NCI-H1417 treated with DMSO at 0.1 percent for 48 hours (cell line): ENCODE results near the gene HS1BP3.

Experiments
- DNase-seq: peaks from one replicate; lab custom pipeline; 2025; lab: John Stamatoyannopoulos, UW

HS1BP3 gene

GRCh38 chr2:20629581-20630171, 21.2 kb downstream of the HS1BP3 start:
- no peak for DNase-seq

GRCh38 chr2:20629181-20629580, 21.7 kb downstream of the HS1BP3 start:
- DNase-seq, result no peak

- no peak for DNase-seq
Observed at GRCh38 chr2:20627712-20628380, 23.1 kb downstream of the HS1BP3 start.

- no peak for DNase-seq
Observed at GRCh38 chr2:20626698-20627513, 24.0 kb downstream of the HS1BP3 start.

- no peak for DNase-seq
Observed at GRCh38 chr2:20626392-20626697, 24.6 kb downstream of the HS1BP3 start.

GRCh38 chr2:20625491-20626391, 25.2 kb downstream of the HS1BP3 start:
- DNase-seq, result no peak

- DNase-seq, result no peak
Observed at GRCh38 chr2:20624884-20625485, 25.9 kb downstream of the HS1BP3 start.

- DNase-seq, result no peak
Observed at GRCh38 chr2:20624156-20624883, 26.6 kb downstream of the HS1BP3 start.

- DNase-seq, result no peak
Observed at GRCh38 chr2:20623741-20624155, 27.1 kb downstream of the HS1BP3 start.

- DNase-seq, result no peak
Observed at GRCh38 chr2:20623241-20623640, 27.7 kb downstream of the HS1BP3 start.

GRCh38 chr2:20622731-20623130, 28.2 kb downstream of the HS1BP3 start:
- DNase-seq, result no peak

- no peak for DNase-seq
Observed at GRCh38 chr2:20622296-20622686, 28.6 kb downstream of the HS1BP3 start.

- no peak for DNase-seq
Observed at GRCh38 chr2:20621366-20622295, 29.3 kb downstream of the HS1BP3 start.

- DNase-seq, result no peak
Observed at GRCh38 chr2:20620696-20621365, 30.1 kb downstream of the HS1BP3 start.

GRCh38 chr2:20620271-20620681, 30.6 kb downstream of the HS1BP3 start:
- no peak for DNase-seq

- no peak for DNase-seq
Observed at GRCh38 chr2:20619624-20620024, 31.3 kb downstream of the HS1BP3 start.

- no peak for DNase-seq
Observed at GRCh38 chr2:20618886-20619521, 31.9 kb downstream of the HS1BP3 start.

GRCh38 chr2:20618468-20618885, 32.4 kb downstream of the HS1BP3 start:
- DNase-seq, result no peak

GRCh38 chr2:20617892-20618467, 32.9 kb downstream of the HS1BP3 start:
- no peak for DNase-seq
